K562 treated with DMSO at 1 percent for 4 hours (cell line): Measurements from ENCODE around the gene C19orf25. TPM values are rescaled to one million over a fixed set of nuclear protein-coding genes. Genes with fewer than 3 reads are reported as not detected.

Experiments
- total RNA-seq: library from RNA; unstranded; fragments of 300-600 nt; gene quantifications from 2 replicates; pipeline ENCODE4 v1.2.3, GENCODE V29; 2022; ENCODE audit not compliant: insufficient read depth

Gene C19orf25
- total RNA-seq: 37.9 and 47.6 TPM in 2 replicates

DNA sequence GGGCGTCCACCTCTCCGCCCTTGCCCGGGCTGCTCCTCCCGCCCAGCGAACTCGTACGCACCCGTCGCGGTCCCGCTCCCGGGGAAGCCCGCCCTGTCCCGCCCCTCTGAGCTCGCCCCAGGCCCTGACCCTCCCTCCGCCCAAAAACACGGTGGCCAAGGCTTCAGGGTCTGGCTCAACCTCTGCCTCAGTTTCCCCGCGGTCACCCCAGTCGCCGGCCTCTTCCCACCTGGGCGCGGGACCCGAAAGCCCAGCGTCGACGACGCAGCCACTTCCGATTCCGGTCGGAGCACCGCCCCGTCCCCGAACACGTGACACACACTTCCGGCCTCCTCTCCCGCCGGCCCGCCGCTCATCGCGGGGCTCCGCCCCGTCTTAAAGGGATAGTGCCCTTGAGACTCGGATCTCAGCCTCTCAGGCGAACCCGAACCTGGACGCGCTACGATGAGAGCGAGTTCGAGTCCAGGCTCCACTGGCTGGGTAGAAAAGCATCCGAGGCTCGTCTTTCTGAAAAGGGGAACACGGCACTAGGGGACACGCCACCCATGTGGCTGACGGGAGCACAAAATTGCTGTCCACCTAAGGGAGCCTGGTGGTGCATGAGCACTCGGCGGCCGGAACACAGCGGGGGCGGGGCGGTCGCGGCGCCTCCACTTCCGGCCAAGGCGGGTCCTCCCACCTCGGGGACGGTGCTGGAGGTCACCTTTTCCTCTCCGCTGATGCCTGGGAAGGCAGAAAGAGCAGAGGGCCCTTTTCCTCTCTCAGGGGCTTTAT is at the start of gene C19orf25:
Gene C19orf25 (minus strand): TSS at position 282 of the 774 bp plus-strand sequence. CDS start 312 bp downstream, outside the sequence.

DNA sequence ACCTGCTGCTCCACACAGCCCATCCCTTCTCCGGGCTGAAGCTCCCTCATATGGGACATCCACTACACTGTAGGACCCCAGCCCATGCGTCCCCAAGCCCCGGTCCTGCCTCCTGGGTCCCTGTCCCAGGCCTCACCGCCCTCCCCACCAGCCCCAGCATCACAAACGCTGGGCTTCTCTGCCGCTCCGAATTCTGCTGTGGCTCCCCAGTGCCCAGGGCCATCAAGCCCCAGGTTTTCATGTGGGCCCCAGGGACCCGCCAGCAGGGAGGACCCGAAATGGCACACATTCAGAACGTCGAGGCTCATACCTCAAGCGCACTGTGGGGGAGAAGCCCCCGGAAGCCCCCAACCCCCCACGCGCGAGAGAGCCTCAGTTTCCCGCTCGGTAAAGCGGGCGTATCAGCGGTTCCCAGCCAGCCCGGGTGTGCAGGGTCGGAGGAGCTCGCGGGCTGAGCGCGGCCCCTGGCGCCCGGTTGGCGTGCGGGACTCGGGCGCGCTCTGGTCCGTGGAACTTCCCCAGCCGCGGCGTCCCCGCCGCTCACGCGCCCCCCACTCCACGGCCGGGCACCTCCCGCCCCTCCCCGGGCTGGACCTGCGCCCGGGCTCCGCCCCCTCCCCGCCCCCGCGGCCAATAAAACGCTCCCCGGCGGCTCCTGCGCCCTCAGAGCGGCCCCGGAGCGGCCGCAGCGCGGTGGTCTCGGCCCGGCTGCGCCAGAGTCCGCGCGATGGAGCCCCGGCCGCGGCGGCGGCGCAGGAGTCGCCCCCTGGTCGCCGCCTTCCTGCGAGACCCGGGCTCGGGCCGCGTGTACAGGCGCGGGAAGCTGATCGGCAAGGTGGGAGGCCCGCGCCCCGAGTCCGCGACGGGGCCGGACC is 44.6 kb upstream of the C19orf25 start, which contains the start of gene PLK5:
Gene PLK5 (plus strand): TSS at position 666 of the 875 bp plus-strand sequence. CDS start 2,920 bp downstream, outside the sequence.

DNA sequence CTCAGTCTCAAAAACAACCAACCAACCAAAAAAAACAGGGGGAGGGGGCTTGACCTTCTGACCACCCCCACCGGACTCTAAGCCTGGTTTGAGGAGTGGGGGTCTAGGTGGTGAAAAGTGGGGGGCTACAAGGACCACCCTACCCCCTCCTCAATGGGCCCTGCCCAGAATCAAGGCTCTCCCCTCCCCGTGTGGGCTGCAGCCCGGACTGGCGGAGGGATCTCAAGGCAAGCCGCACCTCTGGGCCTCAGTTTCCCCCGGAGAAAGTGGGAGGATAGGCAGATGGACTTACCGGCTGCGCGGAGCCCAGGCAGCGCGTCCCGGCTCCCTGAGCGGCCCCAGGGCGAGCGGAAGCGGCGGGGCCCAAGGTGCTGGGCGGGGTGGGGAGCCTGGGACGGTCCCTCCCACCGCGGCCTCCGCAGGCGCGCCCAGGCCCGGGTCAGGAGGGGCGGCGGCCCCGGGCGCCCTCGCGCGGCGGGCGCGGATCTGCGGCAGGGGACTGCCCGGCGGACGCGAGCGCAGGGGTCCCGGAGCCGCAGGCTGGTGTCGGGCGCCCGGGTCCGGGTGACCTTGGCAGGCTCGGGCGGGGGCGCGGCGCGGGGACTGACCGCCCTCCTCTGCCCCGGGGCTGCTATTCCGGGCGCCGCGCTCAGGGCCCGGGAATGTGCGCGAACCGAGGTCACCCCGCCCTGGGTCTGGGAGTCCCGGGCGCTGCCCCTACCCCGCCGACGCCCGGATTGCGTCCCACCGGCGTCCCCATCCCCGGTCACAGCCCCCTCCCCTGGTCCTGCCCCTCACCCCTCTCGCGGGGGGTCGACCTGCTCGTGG is 33.9 kb upstream of the C19orf25 start, which contains the start of gene ADAMTSL5:
Gene ADAMTSL5 (minus strand): TSS at position 349 of the 828 bp plus-strand sequence. CDS start 2,076 bp downstream, outside the sequence.

DNA sequence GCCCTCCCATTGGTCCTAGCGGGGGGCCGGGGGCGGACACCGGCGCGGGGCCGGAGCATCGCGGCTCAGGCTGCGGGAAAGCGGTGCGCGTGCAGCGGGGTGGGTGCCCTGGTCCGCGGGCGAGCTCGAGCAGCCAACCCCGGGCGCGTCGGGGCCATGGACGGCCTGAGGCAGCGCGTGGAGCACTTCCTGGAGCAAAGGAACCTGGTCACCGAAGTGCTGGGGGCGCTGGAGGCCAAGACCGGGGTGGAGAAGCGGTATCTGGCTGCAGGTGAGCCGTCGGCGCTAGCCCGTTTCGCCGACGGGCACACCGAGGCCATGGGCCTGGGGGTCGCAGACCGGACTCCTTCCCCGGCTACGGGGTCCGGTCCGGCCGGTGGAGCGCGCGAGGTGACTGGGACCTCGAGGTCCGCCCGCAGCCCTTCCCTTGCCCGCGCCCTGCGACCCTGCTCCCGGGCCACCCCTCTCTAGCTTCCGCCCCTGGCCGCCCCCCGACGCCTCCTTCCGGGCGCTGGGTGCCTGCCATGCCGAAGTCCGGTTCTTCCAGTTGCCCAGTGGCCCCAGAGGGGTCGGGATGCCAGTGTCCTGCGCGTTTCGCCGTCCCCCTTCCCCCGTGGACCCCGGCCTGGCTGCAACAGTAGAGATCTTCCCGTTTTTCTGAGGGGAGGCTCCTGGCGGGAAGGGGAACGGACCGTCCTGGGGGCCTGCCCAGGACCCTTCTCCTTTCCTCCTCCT is 12.3 kb upstream of the C19orf25 start, which contains the start of gene REEP6:
Gene REEP6 (plus strand): TSS at position 68 of the 735 bp plus-strand sequence. CDS start 89 bp downstream, at position 157.

DNA sequence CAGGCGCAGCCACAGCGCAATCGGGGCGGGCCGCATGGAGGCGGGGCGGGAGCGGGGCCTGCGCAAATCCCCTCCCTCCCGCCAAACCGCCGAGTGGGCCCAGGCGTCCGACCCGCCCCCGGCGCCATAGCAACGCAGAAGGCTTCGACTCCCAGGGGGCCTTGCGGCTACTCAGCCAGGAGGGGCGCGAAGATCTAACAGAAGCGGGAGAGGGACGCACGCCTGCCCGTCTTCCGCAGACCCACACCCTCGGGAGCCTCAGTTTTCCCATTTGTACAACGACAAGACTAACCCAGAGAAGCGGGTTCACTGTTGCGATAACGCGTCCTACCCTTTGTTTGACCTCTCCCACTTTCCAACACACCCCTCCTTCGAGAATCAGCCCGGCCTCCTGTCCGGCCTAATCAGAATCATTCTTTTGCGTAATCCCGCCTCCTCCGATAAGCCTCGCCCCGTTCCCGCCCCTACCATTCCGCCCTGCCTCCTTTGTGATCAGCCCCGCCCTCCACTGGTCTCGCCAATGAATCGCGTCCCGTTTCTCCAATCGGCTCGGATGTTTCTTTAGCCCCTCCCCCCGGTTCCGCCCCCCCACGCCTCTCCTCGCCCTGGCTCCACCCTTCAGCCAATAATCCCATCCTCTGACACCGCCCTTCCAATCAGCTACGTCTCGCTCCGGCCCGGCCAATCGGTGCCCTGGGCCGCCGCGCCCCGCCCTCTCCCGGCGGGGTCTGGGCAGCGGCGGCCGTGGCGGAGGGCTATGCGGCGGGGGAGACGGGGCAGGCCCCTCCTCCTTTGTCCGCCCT is 11.5 kb upstream of the C19orf25 start, which contains the start of gene PCSK4:
Gene PCSK4 (minus strand): TSS at position 40 of the 803 bp plus-strand sequence. CDS start 4 bp downstream, at position 36.

DNA sequence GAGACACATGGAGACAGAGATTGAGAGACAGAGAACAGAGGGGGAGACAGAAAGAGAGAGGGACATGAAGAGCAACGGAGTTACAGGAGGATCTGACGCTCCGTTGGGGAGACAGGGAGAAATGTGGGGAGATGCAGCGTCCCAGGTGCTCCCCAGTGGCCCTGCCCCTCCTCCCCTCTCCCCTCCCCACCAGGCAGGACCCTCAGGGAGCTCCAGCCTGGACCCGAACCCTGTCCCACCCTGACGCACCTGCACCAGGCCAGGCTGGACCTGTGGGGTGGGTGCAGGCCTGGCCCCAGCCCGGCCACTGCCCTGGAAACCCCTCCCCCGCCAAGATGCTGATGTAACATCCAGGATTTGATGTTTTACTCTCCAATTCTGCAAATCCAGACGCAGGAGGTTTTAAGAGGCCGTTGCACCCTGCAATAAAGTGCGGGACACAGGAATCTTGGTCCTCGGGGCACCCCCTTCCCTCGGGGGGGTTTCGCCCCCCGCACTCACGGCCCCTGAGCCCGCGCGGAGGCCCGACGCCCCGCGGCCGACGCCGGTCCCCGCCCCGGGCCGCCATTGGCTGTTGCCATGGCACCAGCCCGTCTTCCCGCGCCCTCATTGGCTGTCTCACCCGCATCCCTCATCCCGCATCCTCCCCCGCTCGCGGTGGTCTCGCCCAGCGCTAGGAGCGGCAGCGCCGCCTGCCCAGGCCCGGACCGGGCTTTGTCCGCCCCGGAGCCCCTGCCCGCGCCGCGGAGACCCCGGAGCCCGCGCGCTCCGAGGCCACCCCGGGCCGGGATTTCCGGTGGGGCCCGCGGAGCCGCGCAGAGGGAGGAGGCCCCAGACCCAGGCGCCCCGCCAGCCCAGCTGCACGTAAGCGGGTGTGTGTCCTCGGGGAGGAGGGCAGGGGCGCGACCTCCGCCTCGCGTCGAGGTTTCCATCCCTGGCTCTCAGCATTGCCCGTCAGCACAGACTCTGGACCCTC is 29.3 kb downstream of the C19orf25 start, which contains the start of gene APC2:
Gene APC2 (plus strand): TSS at position 655 of the 976 bp plus-strand sequence. CDS start 2,881 bp downstream, outside the sequence.

DNA sequence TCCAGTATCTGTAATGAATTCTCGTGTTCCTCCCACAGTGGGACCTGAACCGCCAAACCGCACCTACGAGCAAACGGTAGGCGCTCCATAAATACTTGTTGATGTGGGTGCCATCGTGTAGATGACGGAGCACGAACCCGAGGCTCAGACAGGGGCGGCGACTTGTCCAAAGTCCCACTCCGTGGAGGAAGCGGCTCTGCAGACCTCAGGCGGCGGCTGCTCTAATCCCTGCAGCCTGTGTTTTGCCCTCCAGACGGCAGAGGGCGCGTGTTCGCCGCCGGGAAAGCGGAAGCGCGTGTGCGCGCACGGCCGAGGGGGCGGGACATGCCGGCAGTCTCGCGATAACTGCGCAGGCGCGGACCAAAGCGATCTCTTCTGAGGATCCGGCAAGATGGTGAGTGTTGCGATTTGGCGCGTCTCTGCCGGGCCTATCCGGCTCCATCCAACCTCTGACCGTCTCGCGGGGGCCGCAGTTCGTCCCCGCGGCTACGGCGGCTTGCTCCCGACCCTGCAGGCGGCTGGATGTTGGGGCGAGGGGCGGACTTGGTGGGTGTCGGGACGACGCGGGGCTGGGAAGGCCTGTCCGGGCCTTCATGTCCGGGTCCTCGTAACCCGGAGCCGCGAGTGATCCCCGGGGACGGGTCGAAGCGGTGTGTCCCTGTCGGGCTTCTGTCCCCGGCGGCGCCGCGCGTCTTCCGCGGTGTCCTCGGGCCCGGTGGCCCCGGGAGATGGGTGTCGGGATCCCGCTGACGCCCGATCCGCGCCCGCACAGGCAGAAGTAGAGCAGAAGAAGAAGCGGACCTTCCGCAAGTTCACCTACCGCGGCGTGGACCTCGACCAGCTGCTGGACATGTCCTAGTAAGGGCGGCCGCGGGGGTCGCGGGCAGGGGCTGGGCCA is 40.7 kb downstream of the C19orf25 start, which contains the start of gene RPS15:
Gene RPS15 (plus strand): TSS at position 362 of the 898 bp plus-strand sequence. CDS start 30 bp downstream, at position 392.

Other genes starting within 250 kb of the C19orf25 start
- 4.8 and 7.1 TPM in 2 replicates for gene CBARP, start 241.2 kb downstream of the C19orf25 start, total RNA-seq
- gene ATP5F1D, start 237.5 kb downstream of the C19orf25 start, total RNA-seq: 424 and 456 TPM in 2 replicates
- 48.5 and 50.6 TPM in 2 replicates for gene MIDN, start 230.6 kb downstream of the C19orf25 start, total RNA-seq
- gene CIRBP, start 209.9 kb downstream of the C19orf25 start, total RNA-seq: 140 and 141 TPM in 2 replicates
- gene FAM174C, start 203.7 kb downstream of the C19orf25 start, total RNA-seq: 81.3 and 99.5 TPM in 2 replicates
- 1.2 TPM in 1 of 2 replicates, not detected in the other for gene EFNA2, start 193.3 kb downstream of the C19orf25 start, total RNA-seq
- 317 and 328 TPM in 2 replicates for gene NDUFS7, start 95.3 kb downstream of the C19orf25 start, total RNA-seq
- 44.1 and 45.1 TPM in 2 replicates for gene GAMT, start 77.7 kb downstream of the C19orf25 start, total RNA-seq
- gene DAZAP1, start 71.6 kb downstream of the C19orf25 start, total RNA-seq: 151 and 156 TPM in 2 replicates
- 5,479 and 5,587 TPM in 2 replicates for gene RPS15, start 40.8 kb downstream of the C19orf25 start, total RNA-seq
- 0.83 and 1.6 TPM in 2 replicates for gene APC2, start 29.1 kb downstream of the C19orf25 start, total RNA-seq
- gene PCSK4, start 11.1 kb upstream of the C19orf25 start, total RNA-seq: 1.6 and 3.1 TPM in 2 replicates
- 47.8 and 52.4 TPM in 2 replicates for gene REEP6, start 12.0 kb upstream of the C19orf25 start, total RNA-seq
- gene ADAMTSL5, start 33.8 kb upstream of the C19orf25 start, total RNA-seq: 6.2 and 15.4 TPM in 2 replicates
- gene PLK5, start 44.9 kb upstream of the C19orf25 start, total RNA-seq: not detected in 2 replicates
- 35.2 and 40.6 TPM in 2 replicates for gene MEX3D, start 89.1 kb upstream of the C19orf25 start, total RNA-seq
- gene MBD3, start 113.7 kb upstream of the C19orf25 start, total RNA-seq: 102 and 118 TPM in 2 replicates
- gene UQCR11, start 126.2 kb upstream of the C19orf25 start, total RNA-seq: 79.6 and 82.3 TPM in 2 replicates
- 91.0 and 114 TPM in 2 replicates for gene TCF3, start 173.4 kb upstream of the C19orf25 start, total RNA-seq